RCC 7860 (cell line): Measurements from ENCODE around the gene TCF12.
"Not testable (repeated sequence)": the region's sequence is repeated elsewhere in the genome, so short reads cannot be mapped to it uniquely, and the experiment has no call there.

Experiments used
- DNase-seq: peaks from one replicate; pipeline ENCODE4 v3.0.0-alpha.2; 2015; ENCODE audit warnings: low spot score
- FAIRE-seq: peaks from 2 replicates; lab custom pipeline; 2012; peaks lifted over from hg19 to GRCh38; lab: Jason Lieb, UNC

Gene TCF12

GRCh38 chr15:57086857-57087427 lies 168.5 kb downstream of the TCF12 start:
- FAIRE-seq (no peak), DNase-seq (no peak)

- no peak for DNase-seq
- FAIRE-seq, result no peak
These were observed 171.5 kb downstream of the TCF12 start for GRCh38 chr15:57089815-57090495.

- no peak for FAIRE-seq
- DNase-seq, result no peak
These were observed 172.0 kb downstream of the TCF12 start for GRCh38 chr15:57090496-57090859.

- FAIRE-seq (no peak), DNase-seq (no peak)
These were observed 173.2 kb downstream of the TCF12 start for GRCh38 chr15:57091636-57092035.

GRCh38 chr15:57092252-57092651 lies 173.8 kb downstream of the TCF12 start:
- DNase-seq (no peak), FAIRE-seq (no peak)

DNA sequence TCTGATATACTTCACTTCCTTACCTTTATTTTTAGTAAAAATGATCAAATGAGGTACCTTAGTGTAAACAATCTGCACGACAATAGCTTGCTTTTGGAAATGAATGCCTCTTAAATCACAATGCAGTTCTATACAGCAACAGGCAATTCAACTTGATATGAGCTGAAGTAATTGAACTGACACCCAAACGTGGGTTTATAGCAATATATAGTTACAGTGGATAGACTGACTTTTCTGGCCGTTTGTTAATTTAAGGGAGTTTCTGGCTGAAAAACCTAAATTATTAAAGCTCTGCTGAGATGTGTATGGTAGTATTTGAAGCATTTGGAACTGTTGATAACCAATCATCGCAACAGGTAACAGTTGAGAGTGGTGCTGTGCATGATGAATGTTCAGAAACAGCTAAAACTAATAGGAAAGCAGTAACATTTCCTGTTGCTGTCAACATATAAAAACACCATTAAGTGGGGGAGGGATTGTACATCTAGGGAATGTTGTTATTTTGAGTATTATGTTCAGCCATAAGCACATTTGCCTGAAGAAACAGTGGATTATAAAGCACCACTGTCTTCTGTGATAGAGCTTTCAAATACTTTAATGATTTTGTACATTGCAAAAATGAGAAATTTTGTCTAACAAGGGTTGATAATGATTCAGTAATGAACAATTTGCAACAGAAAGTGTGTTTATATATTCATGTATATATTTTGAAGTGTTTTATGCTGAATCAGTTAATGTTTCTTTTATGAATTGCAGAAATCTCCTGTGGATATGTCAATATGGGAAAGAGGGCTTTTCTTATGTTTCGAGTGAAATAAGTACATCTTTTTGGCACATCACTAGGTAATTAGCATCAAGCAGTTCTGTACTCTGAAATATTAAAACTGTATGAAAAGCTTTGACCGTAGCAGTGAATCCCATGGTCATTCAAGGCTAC lies 176.1 kb downstream of the TCF12 start:
- FAIRE-seq (no peak), DNase-seq (no peak)

- FAIRE-seq (no peak), DNase-seq (no peak)
These were observed 177.5 kb downstream of the TCF12 start for GRCh38 chr15:57095896-57096295.

DNA sequence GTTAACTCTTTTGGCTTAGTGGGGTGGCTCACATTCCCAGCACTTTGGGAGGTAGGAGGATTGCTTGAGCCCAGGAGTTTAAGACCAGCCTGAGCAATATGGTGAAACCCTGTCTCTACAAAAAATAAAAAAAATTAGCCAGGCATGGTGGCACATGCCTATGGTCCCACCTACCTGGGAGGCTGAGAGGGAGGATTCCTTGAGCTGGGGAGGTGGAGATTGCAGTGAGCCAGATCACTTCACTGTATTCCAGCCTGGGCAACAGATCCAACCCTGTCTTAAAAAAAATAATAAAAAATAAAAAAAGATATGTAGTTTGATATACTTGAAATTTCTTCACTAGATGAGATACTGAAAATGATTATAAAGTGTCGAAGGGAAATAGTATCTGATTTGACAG lies 178.8 kb downstream of the TCF12 start:
- DNase-seq (no peak), FAIRE-seq (no peak)

GRCh38 chr15:57097919-57098543 lies 179.6 kb downstream of the TCF12 start:
- not testable (repeated sequence) for DNase-seq, FAIRE-seq

DNA sequence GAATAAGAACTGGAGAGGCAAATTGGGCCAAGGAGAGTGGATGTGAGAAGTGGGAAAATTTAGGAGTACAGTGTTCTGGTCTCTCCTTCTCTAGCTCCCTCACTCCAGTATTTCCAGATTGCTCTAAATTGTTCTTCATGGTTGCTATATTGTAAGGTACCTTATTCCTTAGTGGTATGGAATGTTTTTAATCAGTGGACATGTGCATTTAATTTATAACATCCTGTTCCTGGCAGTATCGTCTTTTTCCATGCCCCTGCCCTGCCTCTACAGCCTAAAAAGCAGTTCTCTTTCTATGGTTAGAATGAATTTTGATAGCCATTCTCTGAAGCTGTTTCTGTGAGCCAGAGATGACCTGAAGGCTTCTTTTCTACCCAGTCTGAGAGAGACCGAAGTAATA lies 180.5 kb downstream of the TCF12 start:
- DNase-seq, result no peak
- FAIRE-seq, result no peak

- DNase-seq, result no peak
- FAIRE-seq, result no peak
These were observed 181.7 kb downstream of the TCF12 start for GRCh38 chr15:57100136-57100539.

- DNase-seq (no peak), FAIRE-seq (no peak)
These were observed 184.4 kb downstream of the TCF12 start for GRCh38 chr15:57102858-57103257.

DNA sequence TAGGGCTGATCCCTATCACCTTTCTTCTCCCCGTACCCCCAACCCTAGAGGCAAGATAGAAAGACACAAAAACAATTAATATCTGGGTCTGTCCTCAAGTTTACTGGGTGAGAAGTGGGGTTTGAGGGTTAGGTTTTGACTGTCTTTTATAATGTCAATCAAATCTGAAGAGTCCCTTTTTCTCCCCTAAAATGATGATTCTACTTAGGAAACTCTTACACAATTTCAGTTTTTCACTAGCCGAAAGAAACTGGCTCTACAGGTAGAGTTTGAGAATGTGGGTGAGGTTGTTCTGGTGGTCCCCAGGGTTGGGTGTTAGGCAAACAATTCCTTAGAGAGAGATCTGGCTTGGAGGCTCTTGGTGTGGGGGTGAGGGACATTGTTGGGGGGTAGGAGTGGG lies 189.9 kb downstream of the TCF12 start:
- DNase-seq, result no peak
- no peak for FAIRE-seq

DNA sequence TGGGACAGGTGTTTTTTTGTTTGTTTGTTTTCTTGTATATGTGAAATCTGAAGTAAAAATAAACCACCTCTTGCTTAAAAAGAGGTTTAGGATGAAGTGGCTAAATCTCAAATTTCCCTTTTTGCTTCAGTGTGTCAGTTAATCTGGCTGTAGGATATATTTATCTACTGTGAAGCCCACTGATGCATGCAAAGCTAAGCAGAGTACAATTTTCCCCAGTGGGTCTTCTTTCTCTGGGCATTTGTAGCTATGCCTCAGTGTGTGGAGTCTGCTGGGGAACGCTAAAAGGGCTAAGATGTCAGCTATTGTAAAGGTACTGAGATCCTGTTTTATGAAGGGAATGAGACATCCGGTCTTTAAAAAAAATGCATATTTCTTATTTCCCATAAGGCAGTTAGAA lies 190.6 kb downstream of the TCF12 start:
- no peak for DNase-seq
- FAIRE-seq, result no peak

DNA sequence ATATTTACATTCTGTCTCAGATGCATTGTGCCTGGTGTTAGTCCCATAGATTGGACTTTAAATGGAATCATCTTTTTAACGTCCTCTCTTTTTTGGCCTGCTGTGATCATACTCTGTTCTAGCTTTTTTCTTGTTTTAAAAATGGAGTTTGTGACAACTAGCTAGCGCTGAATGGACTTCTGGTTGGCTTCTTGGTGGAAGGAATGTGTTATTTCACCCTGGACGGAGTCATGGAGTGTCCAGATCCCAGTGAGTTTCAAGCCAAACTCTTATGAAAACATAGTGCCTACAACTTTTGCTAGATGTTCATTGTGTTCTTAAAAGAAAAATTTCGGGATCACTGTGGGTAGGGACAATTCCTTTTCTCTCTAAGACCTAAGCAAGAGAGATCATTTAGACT lies 192.6 kb downstream of the TCF12 start:
- FAIRE-seq, result no peak
- no peak for DNase-seq

DNA sequence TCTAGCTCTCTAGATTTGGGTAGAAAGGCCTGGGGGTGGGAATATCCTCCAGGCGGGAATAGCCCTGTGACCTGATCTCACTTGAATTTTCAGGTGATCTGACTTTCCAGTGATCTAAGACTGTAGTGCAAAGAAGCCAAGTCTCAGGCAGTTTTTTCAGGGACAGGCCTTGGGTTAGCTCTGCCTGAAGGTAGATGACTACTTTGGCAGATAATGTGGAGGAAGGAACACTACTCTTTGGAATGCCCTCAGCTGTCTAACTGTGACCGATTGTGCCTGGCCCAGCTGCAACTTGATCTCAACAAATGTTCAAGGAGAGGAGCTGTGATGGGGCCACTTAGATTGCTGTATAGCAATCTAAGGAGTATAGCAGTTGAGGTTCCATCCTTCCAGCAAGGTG lies 193.7 kb downstream of the TCF12 start:
- FAIRE-seq, result no peak

DNA sequence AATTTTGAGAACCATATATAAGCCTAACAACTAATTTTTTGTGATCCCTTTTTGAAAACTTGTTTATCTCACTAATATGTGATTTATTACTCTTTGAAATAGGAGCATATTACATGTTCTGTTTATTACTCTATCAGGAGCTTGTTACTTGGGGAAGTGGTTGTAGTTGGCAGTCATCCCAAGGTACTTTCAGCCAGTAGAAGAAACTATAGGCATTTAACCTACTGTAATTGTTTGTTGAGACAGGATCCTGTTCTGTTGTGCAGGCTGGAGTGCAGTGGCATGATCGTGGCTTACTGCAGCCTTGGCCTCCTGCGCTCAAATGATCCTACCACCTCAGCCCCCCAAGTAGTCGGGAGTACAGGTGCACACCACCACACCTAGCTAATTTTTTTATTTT lies 195.6 kb downstream of the TCF12 start:
- no peak for DNase-seq
- no peak for FAIRE-seq

More for the DNA sequence above, 193.7 kb downstream of the TCF12 start:
- no peak for DNase-seq

DNA sequence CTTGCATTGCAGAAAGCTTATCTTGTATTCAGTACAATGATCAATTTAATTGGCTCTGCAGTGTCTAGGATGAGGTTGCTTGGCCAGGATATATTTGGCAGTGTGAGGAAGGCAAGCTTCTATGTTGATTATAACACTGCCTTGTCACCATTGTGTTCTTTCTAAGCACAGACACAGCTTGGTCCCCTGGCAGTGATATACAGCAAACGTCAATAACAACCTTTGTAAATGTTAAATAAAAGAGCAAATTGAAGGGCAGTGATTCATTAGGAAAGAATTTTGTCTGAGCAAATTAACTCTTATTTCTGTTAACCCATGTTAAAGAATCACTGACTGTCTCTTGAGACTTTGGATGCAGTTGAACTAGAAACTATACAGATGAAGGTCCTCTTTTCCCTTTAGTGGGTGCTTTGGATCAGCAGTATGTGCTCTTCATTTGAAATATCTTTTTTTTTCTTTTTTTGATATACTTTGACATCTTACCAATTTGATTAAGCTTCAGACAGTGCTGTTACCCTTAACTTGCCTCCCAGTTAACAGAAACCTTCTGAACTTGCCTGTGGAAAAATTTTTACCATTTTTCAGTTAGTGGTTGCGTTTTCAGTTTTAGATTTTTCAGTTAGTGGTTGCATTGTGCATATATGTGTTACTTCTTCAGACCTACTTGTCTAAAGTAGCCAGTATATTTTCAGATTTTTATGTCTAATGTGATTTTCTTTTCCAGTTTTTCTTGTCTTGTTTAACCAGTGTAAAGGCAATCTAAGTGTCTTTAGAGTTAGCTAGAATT lies 199.8 kb downstream of the TCF12 start:
- peak; percentile 50 for DNase-seq
- FAIRE-seq, result peak; percentile 63

DNA sequence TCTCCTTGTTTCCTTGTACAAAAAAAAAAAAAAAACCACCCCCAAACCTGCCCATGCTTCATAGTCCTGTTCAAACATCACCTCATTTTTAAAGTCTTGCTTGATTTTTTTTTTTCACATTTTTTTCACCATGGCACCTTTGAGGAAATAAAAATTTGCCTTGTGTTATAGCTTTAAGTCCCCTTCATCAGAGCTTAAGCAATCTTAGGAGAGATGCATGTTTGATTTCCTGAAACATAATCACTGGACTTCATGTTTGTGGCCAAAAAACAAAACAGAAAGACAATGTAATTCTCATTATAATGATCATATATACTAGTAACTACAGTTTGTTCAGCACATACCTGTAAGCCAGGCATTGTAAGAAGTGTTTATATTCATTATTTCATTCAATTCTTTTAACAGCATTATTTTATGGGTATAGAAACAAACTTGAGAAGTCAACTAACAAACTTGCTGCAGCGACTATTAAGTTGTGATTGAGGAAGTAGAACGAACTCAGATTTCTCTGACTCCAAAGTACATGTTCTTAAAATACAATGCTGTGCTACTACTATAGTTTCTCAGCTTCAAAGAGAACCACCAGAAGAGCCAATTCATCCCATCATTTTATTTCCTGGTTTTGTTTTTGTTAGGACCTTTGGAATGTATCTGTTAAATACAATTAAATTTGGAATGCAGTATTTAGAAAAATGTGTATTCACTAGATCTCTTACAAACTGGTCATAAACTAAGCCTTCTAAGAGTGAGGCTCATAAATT lies 203.8 kb downstream of the TCF12 start:
- DNase-seq (no peak), FAIRE-seq (no peak)

DNA sequence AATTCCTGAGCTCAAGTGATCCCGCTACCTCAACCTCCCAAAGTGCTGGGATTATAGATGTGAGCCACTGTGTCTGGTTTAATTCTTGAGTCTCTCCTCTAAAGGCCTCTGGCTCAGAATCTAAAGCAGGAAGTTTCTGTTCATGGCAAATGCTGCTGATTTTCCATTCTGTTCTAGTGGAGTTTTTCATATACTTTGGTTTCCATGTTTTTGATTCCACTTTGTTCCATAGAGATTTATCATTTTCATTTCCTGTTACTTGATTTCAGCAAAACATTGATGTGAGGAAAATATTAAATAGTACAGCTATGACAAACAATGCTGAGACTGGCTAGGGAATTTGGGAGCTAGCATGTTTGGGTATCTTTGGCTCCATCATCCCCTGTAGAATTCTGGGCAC lies 205.6 kb downstream of the TCF12 start:
- FAIRE-seq, result no peak
- no peak for DNase-seq
